ENCODE data around the gene ZNF362. TPM values are rescaled to one million over a fixed set of nuclear protein-coding genes. Genes with fewer than 3 reads are reported as not detected.
A peak's percentile ranks its signal among the peaks of the same experiment; 100 is the strongest.

ZNF362 gene
- total and polyA plus RNA-seq, 2 of the 13 experiments (the other 11 are each of a cell fraction or from before 2014, with no cell fraction given): 8.3 to 14.2 TPM

DNA sequence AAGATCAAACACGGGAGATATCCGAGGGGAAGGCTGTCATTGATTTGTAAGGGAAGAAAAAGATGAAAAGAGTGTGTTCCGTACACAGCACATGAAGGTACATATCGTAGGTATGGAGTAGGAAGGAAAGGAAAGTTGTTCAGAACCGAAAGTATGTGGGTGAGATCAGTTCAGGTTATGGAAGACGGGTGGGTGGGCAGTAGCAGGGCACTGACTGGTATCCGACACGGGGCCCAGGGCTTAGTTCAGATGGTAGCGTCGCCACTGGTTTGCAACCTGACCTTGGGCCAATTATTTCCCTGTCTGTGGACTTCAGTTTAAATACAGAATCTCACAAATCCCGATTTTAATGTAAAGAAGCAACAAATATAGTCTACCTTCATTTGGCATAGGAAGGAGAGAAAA is 92.4 kb downstream of the ZNF362 start:
- DNase-seq (ENCODE audit: low spot score): no peak
- H2AFZ ChIP-seq (ENCODE audit: low read length): no peak overlapping the region
- peak overlapping the region; percentile 81 for H3K9ac ChIP-seq (ENCODE audit: insufficient read depth, low read depth, low read length)
- POLR2A ChIA-PET: interaction anchor here (1.5 to 2.7 kb wide), 4 partner anchors 10 to 91 kb away, joined by 5 to 16 read pairs (median 8); no protein-coding TSS in a partner anchor
- peaks cover 81% of the 10 kb centered on the region for H3K4me1 ChIP-seq (ENCODE audit: insufficient read depth, low read length)
- FAIRE-seq: no peak
- peaks cover under 1 to 16% of the 10 kb centered on the region in 2 experiments; a peak in 2 of 5 replicates for H3K36me3 ChIP-seq (replicated peaks in 1 of 2; ENCODE audit: control insufficient read depth in 1 of 2, insufficient read depth in 2 of 2, low read length in 2 of 2)
- peak overlapping the region; percentile 82 to 94 (median 88) for H3K4me3 ChIP-seq (replicated peaks in 1 of 3; ENCODE audit: insufficient read depth in 1 of 3, low read depth in 2 of 3, low read length in 3 of 3)
- no peaks in the 10 kb centered on the region for H3K9me3 ChIP-seq (ENCODE audit: low read length)
- H4K20me1 ChIP-seq (ENCODE audit: insufficient read depth, low read length): no peaks in the 10 kb centered on the region
- CTCF ChIA-PET (ENCODE audit: low intra/inter-chr PET ratio, low total read pairs): no interaction called here
- in situ Hi-C loops (cut with HindIII; ENCODE audit: extremely low pct_ligation_motif_present, low pct_unique_long_range_greater_than_20kb) (no loop called here), intact Hi-C loops (cut with micrococcal nuclease; ENCODE audit: unreplicated experiment) (no loop called here)
- H3K27me3 ChIP-seq (ENCODE audit: control insufficient read depth in 1 of 2, insufficient read depth in 2 of 2, low read length in 2 of 2): no peaks in the 10 kb centered on the region; a peak in 1 of 5 replicates
- H3K79me2 ChIP-seq (ENCODE audit: insufficient read depth, low read length): peaks cover 57% of the 10 kb centered on the region
- ATAC-seq: no peak
- WGBS (ENCODE audit: low lambda C conversion rate): 2% methylated on average over 11 of the region's 11 CpGs
- H3K27ac ChIP-seq (ENCODE audit: extremely low read length, insufficient read depth, low read length): peak overlapping the region; percentile 92
- no TSS peak for BruUV-seq (replicated peaks)
- peak overlapping the region; percentile 88 for H3K4me2 ChIP-seq (ENCODE audit: low read depth, low read length)
- TF ChIP-seq ZNF512 (CRISPR knock-in tag; IDR thresholded peaks at IDR 0.05) (no peak), ZKSCAN8 (CRISPR knock-in tag; IDR thresholded peaks at IDR 0.05; ENCODE audit: borderline replicate concordance) (no peak), POLR2G (IDR thresholded peaks at IDR 0.05; ENCODE audit: low read depth, low read length) (peak; percentile 17; the same call in 1 of the 2 replicates), HDAC1 (CRISPR knock-in tag; IDR thresholded peaks at IDR 0.05) (no peak), JUNB (CRISPR knock-in tag; IDR thresholded peaks at IDR 0.05; ENCODE audit: borderline replicate concordance) (0 out of 2 replicates have a peak, but pooled peaks have one; percentile 42), PHF21A (CRISPR knock-in tag; IDR thresholded peaks at IDR 0.05) (no peak), ESRRA (CRISPR knock-in tag; IDR thresholded peaks at IDR 0.05; ENCODE audit: low read depth) (no peak)
- TF ChIP-seq, protein P1, sequence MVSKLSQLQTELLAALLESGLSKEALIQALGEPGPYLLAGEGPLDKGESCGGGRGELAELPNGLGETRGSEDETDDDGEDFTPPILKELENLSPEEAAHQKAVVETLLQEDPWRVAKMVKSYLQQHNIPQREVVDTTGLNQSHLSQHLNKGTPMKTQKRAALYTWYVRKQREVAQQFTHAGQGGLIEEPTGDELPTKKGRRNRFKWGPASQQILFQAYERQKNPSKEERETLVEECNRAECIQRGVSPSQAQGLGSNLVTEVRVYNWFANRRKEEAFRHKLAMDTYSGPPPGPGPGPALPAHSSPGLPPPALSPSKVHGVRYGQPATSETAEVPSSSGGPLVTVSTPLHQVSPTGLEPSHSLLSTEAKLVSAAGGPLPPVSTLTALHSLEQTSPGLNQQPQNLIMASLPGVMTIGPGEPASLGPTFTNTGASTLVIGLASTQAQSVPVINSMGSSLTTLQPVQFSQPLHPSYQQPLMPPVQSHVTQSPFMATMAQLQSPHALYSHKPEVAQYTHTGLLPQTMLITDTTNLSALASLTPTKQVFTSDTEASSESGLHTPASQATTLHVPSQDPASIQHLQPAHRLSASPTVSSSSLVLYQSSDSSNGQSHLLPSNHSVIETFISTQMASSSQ (IDR thresholded peaks at IDR 0.05; ENCODE audit: low read depth): no peak
- TF ChIP-seq, protein P1 (CRISPR knock-in tag; IDR thresholded peaks at IDR 0.05; ENCODE audit: borderline replicate concordance): 0 out of 2 replicates have a peak, but pooled peaks have one; percentile 3
- TF ChIP-seq, protein P2, sequence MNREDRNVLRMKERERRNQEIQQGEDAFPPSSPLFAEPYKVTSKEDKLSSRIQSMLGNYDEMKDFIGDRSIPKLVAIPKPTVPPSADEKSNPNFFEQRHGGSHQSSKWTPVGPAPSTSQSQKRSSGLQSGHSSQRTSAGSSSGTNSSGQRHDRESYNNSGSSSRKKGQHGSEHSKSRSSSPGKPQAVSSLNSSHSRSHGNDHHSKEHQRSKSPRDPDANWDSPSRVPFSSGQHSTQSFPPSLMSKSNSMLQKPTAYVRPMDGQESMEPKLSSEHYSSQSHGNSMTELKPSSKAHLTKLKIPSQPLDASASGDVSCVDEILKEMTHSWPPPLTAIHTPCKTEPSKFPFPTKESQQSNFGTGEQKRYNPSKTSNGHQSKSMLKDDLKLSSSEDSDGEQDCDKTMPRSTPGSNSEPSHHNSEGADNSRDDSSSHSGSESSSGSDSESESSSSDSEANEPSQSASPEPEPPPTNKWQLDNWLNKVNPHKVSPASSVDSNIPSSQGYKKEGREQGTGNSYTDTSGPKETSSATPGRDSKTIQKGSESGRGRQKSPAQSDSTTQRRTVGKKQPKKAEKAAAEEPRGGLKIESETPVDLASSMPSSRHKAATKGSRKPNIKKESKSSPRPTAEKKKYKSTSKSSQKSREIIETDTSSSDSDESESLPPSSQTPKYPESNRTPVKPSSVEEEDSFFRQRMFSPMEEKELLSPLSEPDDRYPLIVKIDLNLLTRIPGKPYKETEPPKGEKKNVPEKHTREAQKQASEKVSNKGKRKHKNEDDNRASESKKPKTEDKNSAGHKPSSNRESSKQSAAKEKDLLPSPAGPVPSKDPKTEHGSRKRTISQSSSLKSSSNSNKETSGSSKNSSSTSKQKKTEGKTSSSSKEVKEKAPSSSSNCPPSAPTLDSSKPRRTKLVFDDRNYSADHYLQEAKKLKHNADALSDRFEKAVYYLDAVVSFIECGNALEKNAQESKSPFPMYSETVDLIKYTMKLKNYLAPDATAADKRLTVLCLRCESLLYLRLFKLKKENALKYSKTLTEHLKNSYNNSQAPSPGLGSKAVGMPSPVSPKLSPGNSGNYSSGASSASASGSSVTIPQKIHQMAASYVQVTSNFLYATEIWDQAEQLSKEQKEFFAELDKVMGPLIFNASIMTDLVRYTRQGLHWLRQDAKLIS (CRISPR knock-in tag; IDR thresholded peaks at IDR 0.05): 0 out of 2 replicates have a peak, but pooled peaks have one; percentile 2

Data from HepG2 (cell line).